HepG2 (cell line): ENCODE data around the gene ARL17B. TPM values are rescaled to one million over a fixed set of nuclear protein-coding genes. Genes with fewer than 3 reads are reported as not detected.

Experiments used
- ASH2L ChIP-seq: fragments of 300-600, 200-600 bp; sonication (generic); IDR thresholded peaks from 2 replicates; pipeline ENCODE4 v1.7.0; 2017; ENCODE audit warnings: low read depth, mild to moderate bottlenecking, moderate library complexity, mixed read lengths, low read length; ENCODE audit not compliant: insufficient read length
- ATF7 ChIP-seq, 2 experiments: fragments of 450-650 bp in 1 of 2; sonication (generic) in 1 of 2; formaldehyde crosslinking in 1 of 2; IDR thresholded peaks; 2 replicates each; pipeline versions ENCODE4 v1.4.0 to v1.6.1; 2016 to 2020; ENCODE audit warnings: antibody characterized with exemption in 1 of 2, mild to moderate bottlenecking in 1 of 2, missing genetic modification reagents in 1 of 2
- E2F2 ChIP-seq: sonication (generic); formaldehyde crosslinking; IDR thresholded peaks from 2 replicates; pipeline ENCODE4 v1.4.0; 2020; ENCODE audit warnings: missing genetic modification reagents, borderline replicate concordance
- MBD4 ChIP-seq: IDR thresholded peaks from 2 replicates; pipeline ENCODE4 v1.6.1; 2012; ENCODE audit warnings: low read length, inconsistent platforms, borderline replicate concordance
- NFIC ChIP-seq: IDR thresholded peaks from 2 replicates; pipeline ENCODE4 v1.6.1; 2012; ENCODE audit warnings: mild to moderate bottlenecking, low read length, inconsistent platforms
- PBX3 ChIP-seq: sonication (generic); formaldehyde crosslinking; IDR thresholded peaks from 2 replicates; pipeline ENCODE4 v1.8.1; 2023; ENCODE audit warnings: missing genetic modification reagents, inconsistent platforms, borderline replicate concordance
- RARA ChIP-seq: IDR thresholded peaks from 2 replicates; pipeline ENCODE4 v1.6.1; 2016; ENCODE audit warnings: missing genetic modification reagents, missing compliant biosample characterization
- SOX6 ChIP-seq, 2 experiments: fragments of 450-650 bp in 1 of 2; sonication (generic) in 1 of 2; formaldehyde crosslinking in 1 of 2; IDR thresholded peaks; 2 replicates each; pipeline versions ENCODE4 v1.4.0 to v1.6.1; 2017 to 2020; ENCODE audit warnings: antibody characterized with exemption in 1 of 2, mild to moderate bottlenecking in 1 of 2, missing genetic modification reagents in 1 of 2
- ZFAT ChIP-seq: sonication (generic); formaldehyde crosslinking; conservative IDR thresholded peaks from 2 replicates; pipeline ENCODE4 v1.8.1; 2023; ENCODE audit warnings: missing genetic modification reagents, inconsistent platforms
- ZNF446 ChIP-seq: sonication (generic); formaldehyde crosslinking; IDR thresholded peaks from 2 replicates; pipeline ENCODE4 v1.5.0; 2020; ENCODE audit warnings: mild to moderate bottlenecking, missing genetic modification reagents
- ZNF550 ChIP-seq: sonication (generic); formaldehyde crosslinking; IDR thresholded peaks from 2 replicates; pipeline ENCODE4 v1.4.0; 2020; ENCODE audit warnings: mild to moderate bottlenecking, missing genetic modification reagents, borderline replicate concordance
- ZNF709 ChIP-seq: sonication (generic); formaldehyde crosslinking; IDR thresholded peaks from 2 replicates; pipeline ENCODE4 v1.5.0; 2020; ENCODE audit warnings: mild to moderate bottlenecking, missing genetic modification reagents
- polyA plus RNA-seq, 8 experiments: library from polyadenylated mRNA; depleted of rRNA in 3 of 8; stranded (reverse) in 7 of 8; unstranded in 1 of 8; fragments of >200 nt; fragmentation: Illumina TruSeq in 4 of 8; extraction: Trizol in 4 of 8; gene quantifications; 2 replicates each; pipeline versions ENCODE4 v1.2.1 to v1.2.3, GENCODE V29; 2011 to 2016; ENCODE audit warnings: low read depth in 4 of 8, missing spikeins in 1 of 8, mixed read lengths in 1 of 8; ENCODE audit not compliant: insufficient read depth in 1 of 8
- total RNA-seq, 5 experiments: library from RNA; depleted of rRNA; stranded (reverse); fragments of >200 nt; fragmentation: Illumina TruSeq; extraction: Trizol; gene quantifications; 2 replicates each; pipeline ENCODE4 v1.2.3, GENCODE V29; 2016; ENCODE audit warnings: low read depth in 1 of 5
- TF ChIP-seq, protein P1 (sequence below): sonication (generic); formaldehyde crosslinking; conservative IDR thresholded peaks from 2 replicates; pipeline ENCODE4 v1.4.0; 2020; ENCODE audit warnings: mild to moderate bottlenecking, missing genetic modification reagents, moderate library complexity
- TF ChIP-seq, protein P2 (sequence below): sonication (generic); formaldehyde crosslinking; IDR thresholded peaks from 2 replicates; pipeline ENCODE4 v1.4.0; 2020; ENCODE audit warnings: missing genetic modification reagents
- TF ChIP-seq, protein P3 (sequence below): sonication (generic); formaldehyde crosslinking; IDR thresholded peaks from 2 replicates; pipeline ENCODE4 v1.5.0; 2020; ENCODE audit warnings: mild to moderate bottlenecking, missing genetic modification reagents

Gene ARL17B
- total and polyA plus RNA-seq, 2 of the 13 experiments (the other 11 are each of a cell fraction or from before 2014, with no cell fraction given): 14.2 to 25.8 TPM

GRCh38 chr17:46264456-46265198 lies 96.9 kb downstream of the ARL17B start (continued):
- TF ChIP-seq, protein P1, sequence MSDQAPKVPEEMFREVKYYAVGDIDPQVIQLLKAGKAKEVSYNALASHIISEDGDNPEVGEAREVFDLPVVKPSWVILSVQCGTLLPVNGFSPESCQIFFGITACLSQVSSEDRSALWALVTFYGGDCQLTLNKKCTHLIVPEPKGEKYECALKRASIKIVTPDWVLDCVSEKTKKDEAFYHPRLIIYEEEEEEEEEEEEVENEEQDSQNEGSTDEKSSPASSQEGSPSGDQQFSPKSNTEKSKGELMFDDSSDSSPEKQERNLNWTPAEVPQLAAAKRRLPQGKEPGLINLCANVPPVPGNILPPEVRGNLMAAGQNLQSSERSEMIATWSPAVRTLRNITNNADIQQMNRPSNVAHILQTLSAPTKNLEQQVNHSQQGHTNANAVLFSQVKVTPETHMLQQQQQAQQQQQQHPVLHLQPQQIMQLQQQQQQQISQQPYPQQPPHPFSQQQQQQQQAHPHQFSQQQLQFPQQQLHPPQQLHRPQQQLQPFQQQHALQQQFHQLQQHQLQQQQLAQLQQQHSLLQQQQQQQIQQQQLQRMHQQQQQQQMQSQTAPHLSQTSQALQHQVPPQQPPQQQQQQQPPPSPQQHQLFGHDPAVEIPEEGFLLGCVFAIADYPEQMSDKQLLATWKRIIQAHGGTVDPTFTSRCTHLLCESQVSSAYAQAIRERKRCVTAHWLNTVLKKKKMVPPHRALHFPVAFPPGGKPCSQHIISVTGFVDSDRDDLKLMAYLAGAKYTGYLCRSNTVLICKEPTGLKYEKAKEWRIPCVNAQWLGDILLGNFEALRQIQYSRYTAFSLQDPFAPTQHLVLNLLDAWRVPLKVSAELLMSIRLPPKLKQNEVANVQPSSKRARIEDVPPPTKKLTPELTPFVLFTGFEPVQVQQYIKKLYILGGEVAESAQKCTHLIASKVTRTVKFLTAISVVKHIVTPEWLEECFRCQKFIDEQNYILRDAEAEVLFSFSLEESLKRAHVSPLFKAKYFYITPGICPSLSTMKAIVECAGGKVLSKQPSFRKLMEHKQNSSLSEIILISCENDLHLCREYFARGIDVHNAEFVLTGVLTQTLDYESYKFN (CRISPR knock-in tag): no peak
- no peak for TF ChIP-seq ZNF446 (CRISPR knock-in tag)
- no peak for TF ChIP-seq ATF7 (IDR thresholded peaks at IDR 0.05)
- TF ChIP-seq ATF7 (CRISPR knock-in tag; IDR thresholded peaks at IDR 0.05): no peak
- no peak for TF ChIP-seq ZNF709 (CRISPR knock-in tag)
- TF ChIP-seq, protein P2, sequence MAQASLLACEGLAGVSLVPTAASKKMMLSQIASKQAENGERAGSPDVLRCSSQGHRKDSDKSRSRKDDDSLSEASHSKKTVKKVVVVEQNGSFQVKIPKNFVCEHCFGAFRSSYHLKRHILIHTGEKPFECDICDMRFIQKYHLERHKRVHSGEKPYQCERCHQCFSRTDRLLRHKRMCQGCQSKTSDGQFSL: no peak
- TF ChIP-seq ZNF550 (CRISPR knock-in tag): no peak
- TF ChIP-seq MBD4: no peak
- TF ChIP-seq SOX6 (IDR thresholded peaks at IDR 0.05): no peak
- peak; percentile 25; the same call in 1 of the 2 replicates for TF ChIP-seq SOX6 (CRISPR knock-in tag; IDR thresholded peaks at IDR 0.05)
- TF ChIP-seq NFIC: no peak
- TF ChIP-seq RARA (CRISPR knock-in tag): peak; percentile 9; the same call in 1 of the 2 replicates
- no peak for TF ChIP-seq E2F2 (CRISPR knock-in tag)
- TF ChIP-seq PBX3 (CRISPR knock-in tag): no peak
- peak; percentile 20 for TF ChIP-seq ASH2L
- TF ChIP-seq, protein P3, sequence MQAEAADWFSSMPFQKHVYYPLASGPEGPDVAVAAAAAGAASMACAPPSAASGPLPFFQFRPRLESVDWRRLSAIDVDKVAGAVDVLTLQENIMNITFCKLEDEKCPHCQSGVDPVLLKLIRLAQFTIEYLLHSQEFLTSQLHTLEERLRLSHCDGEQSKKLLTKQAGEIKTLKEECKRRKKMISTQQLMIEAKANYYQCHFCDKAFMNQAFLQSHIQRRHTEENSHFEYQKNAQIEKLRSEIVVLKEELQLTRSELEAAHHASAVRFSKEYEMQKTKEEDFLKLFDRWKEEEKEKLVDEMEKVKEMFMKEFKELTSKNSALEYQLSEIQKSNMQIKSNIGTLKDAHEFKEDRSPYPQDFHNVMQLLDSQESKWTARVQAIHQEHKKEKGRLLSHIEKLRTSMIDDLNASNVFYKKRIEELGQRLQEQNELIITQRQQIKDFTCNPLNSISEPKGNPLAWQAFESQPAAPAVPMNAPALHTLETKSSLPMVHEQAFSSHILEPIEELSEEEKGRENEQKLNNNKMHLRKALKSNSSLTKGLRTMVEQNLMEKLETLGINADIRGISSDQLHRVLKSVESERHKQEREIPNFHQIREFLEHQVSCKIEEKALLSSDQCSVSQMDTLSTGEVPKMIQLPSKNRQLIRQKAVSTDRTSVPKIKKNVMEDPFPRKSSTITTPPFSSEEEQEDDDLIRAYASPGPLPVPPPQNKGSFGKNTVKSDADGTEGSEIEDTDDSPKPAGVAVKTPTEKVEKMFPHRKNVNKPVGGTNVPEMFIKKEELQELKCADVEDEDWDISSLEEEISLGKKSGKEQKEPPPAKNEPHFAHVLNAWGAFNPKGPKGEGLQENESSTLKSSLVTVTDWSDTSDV (CRISPR knock-in tag): no peak
- no peak for TF ChIP-seq ZFAT
